Neuronal stem cell (in vitro differentiated cells): ENCODE measurements around the gene GABRG3.

Source experiments
- DNase-seq: peaks from one replicate; pipeline ENCODE4 v3.0.0-alpha.2; 2013; ENCODE audit warnings: low spot score
- H2AFZ ChIP-seq: one replicate; pipeline ENCODE4 v1.6.1; 2013; ENCODE audit warnings: mild to moderate bottlenecking, low read length, inconsistent platforms
- H2AK5ac ChIP-seq: 2 replicates; pipeline ENCODE4 v1.6.1; 2013; ENCODE audit warnings: low read depth, mild to moderate bottlenecking, inconsistent platforms, low read length, moderate library complexity, mixed read lengths
- H2BK120ac ChIP-seq: 2 replicates; pipeline ENCODE4 v1.6.1; 2013; ENCODE audit warnings: low read depth, mild to moderate bottlenecking, inconsistent platforms, low read length, moderate library complexity, mixed read lengths
- H2BK12ac ChIP-seq: one replicate; pipeline ENCODE4 v1.6.1; 2013; ENCODE audit warnings: low read length, inconsistent platforms
- H2BK15ac ChIP-seq: 2 replicates; pipeline ENCODE4 v1.6.1; 2013; ENCODE audit warnings: mild to moderate bottlenecking, low read length, inconsistent platforms, mixed read lengths
- H2BK5ac ChIP-seq: one replicate; pipeline ENCODE4 v1.6.1; 2013; ENCODE audit warnings: inconsistent platforms, mild to moderate bottlenecking, low read length, moderate library complexity
- H3K14ac ChIP-seq: one replicate; pipeline ENCODE4 v1.6.1; 2013; ENCODE audit warnings: low read length, inconsistent platforms
- H3K18ac ChIP-seq: 2 replicates; pipeline ENCODE4 v1.6.1; 2013; ENCODE audit warnings: low read length, inconsistent platforms
- H3K23ac ChIP-seq: 2 replicates; pipeline ENCODE4 v1.6.1; 2013; ENCODE audit warnings: low read depth, mild to moderate bottlenecking, mixed read lengths, low read length, inconsistent platforms; ENCODE audit not compliant: poor library complexity
- H3K27ac ChIP-seq: replicated peaks from 3 replicates; pipeline ENCODE4 v1.5.1; 2013; ENCODE audit warnings: low read length, inconsistent platforms
- H3K27me3 ChIP-seq, 3 experiments: 2 replicates each; pipeline ENCODE4 v1.6.1; 2013; ENCODE audit warnings: low read length in 3 of 3, mild to moderate bottlenecking in 2 of 3, inconsistent platforms in 1 of 3, low read depth in 1 of 3, mixed read lengths in 1 of 3, moderate library complexity in 1 of 3; ENCODE audit not compliant: control insufficient read depth in 3 of 3, insufficient read depth in 3 of 3
- H3K36me3 ChIP-seq, 2 donors: replicated peaks in 1 of 2; 2 replicates each; pipeline ENCODE4 v1.6.1; 2013; ENCODE audit warnings: low read length in 2 of 2; ENCODE audit not compliant: control insufficient read depth in 2 of 2, insufficient read depth in 2 of 2
- H3K4ac ChIP-seq: 2 replicates; pipeline ENCODE4 v1.6.1; 2013; ENCODE audit warnings: inconsistent platforms, mild to moderate bottlenecking, low read length, moderate library complexity
- H3K4me1 ChIP-seq, 2 donors: 1 replicate in 1 of 2; 2 replicates in 1 of 2; pipeline ENCODE4 v1.6.1; 2013; ENCODE audit warnings: low read length in 2 of 2, low read depth in 1 of 2; ENCODE audit not compliant: control insufficient read depth in 2 of 2, insufficient read depth in 1 of 2
- H3K4me2 ChIP-seq: one replicate; pipeline ENCODE4 v1.6.1; 2013; ENCODE audit warnings: mild to moderate bottlenecking, low read length, inconsistent platforms; ENCODE audit not compliant: insufficient read depth, poor library complexity, severe bottlenecking
- H3K4me3 ChIP-seq, 2 donors: 2 replicates each; pipeline ENCODE4 v1.5.1; 2013; ENCODE audit warnings: low read length in 2 of 2, mild to moderate bottlenecking in 2 of 2, inconsistent platforms in 1 of 2, moderate library complexity in 1 of 2
- H3K79me1 ChIP-seq: one replicate; pipeline ENCODE4 v1.6.1; 2013; ENCODE audit warnings: low read depth, mild to moderate bottlenecking, inconsistent platforms, low read length, moderate library complexity
- H3K9ac ChIP-seq: one replicate; pipeline ENCODE4 v1.6.1; 2013; ENCODE audit warnings: mild to moderate bottlenecking, low read depth, low read length, inconsistent platforms; ENCODE audit not compliant: poor library complexity
- H3K9me3 ChIP-seq, 2 donors: replicated peaks in 1 of 2; 2 replicates each; pipeline versions ENCODE3 to v1.6.1; 2013; ENCODE audit warnings: low read length in 2 of 2, mild to moderate bottlenecking in 2 of 2, inconsistent platforms in 1 of 2, low read depth in 1 of 2, mixed read lengths in 1 of 2, moderate library complexity in 1 of 2; ENCODE audit not compliant: control insufficient read depth in 2 of 2, insufficient read depth in 1 of 2
- H4K8ac ChIP-seq: one replicate; pipeline ENCODE4 v1.6.1; 2013; ENCODE audit warnings: low read depth, mild to moderate bottlenecking, inconsistent platforms, low read length, moderate library complexity
- H4K91ac ChIP-seq: one replicate; pipeline ENCODE4 v1.6.1; 2013; ENCODE audit warnings: low read length, low read depth, mild to moderate bottlenecking, inconsistent platforms; ENCODE audit not compliant: poor library complexity
- WGBS, 2 donors: extraction: QIAGEN DNeasy Blood & Tissue Kit; methylation state at CpG; one replicate each; pipeline ENCODE4 v1.1.7; 2013; ENCODE audit warnings: missing lambda C conversion rate in 2 of 2, mixed read lengths in 1 of 2; ENCODE audit not compliant: insufficient read length in 2 of 2, insufficient replicate concordance in 1 of 2; ENCODE audit errors: extremely low coverage in 2 of 2; 5-methylcytosine and 5-hydroxymethylcytosine counted together

Gene GABRG3

GRCh38 chr15:27065785-27066184 is 94.8 kb downstream of the GABRG3 start:
- Histone ChIP-seq H3K4ac (no peak overlapping the region), H2AK5ac (no peak overlapping the region), H3K4me1 (peaks cover 0 to 3% of the 10 kb centered on the region in 2 donors), H3K36me3 (no peaks in the 10 kb centered on the region), H2BK12ac (no peak overlapping the region), H3K23ac (no peak overlapping the region), H3K14ac (no peak overlapping the region), H2BK15ac (no peak overlapping the region), H3K27ac (no peak overlapping the region), H3K9me3 (peaks cover 0 to 10% of the 10 kb centered on the region in 2 donors), H4K91ac (no peak overlapping the region), H2BK120ac (no peak overlapping the region), H3K9ac (no peak overlapping the region), H4K8ac (no peak overlapping the region), H3K27me3 (no peaks in the 10 kb centered on the region), H2BK5ac (no peak overlapping the region), H3K4me3 (no peak overlapping the region), H3K79me1 (no peaks in the 10 kb centered on the region), H2AFZ (no peak overlapping the region), H3K4me2 (no peak overlapping the region), H3K18ac (no peak overlapping the region)
- no peak for DNase-seq
- no CpG with 5 or more reads among the region's 4 CpGs for WGBS, 2 donors

GRCh38 chr15:27066446-27066845 is 95.5 kb downstream of the GABRG3 start:
- peaks cover 0 to 10% of the 10 kb centered on the region in 2 donors for H3K9me3 ChIP-seq
- no CpG with 5 or more reads among the region's 2 CpGs for WGBS, 2 donors

GRCh38 chr15:27067175-27067574 is 96.2 kb downstream of the GABRG3 start:
- H2BK120ac ChIP-seq: no peak overlapping the region
- no peak overlapping the region for H3K27ac ChIP-seq
- no peak overlapping the region for H3K9ac ChIP-seq
- no peak overlapping the region for H2BK15ac ChIP-seq
- H3K36me3 ChIP-seq: no peaks in the 10 kb centered on the region
- no peaks in the 10 kb centered on the region for H3K27me3 ChIP-seq
- H3K23ac ChIP-seq: no peak overlapping the region
- no peak overlapping the region for H3K4me2 ChIP-seq
- peaks cover 4 to 9% of the 10 kb centered on the region in 2 donors for H3K4me1 ChIP-seq
- no peak overlapping the region for H2BK5ac ChIP-seq
- no peak overlapping the region for H4K91ac ChIP-seq
- no peak for DNase-seq
- no peak overlapping the region for H3K4ac ChIP-seq
- no peak overlapping the region for H3K14ac ChIP-seq
- H2BK12ac ChIP-seq: no peak overlapping the region
- no CpG with 5 or more reads among the region's 12 CpGs for WGBS, 2 donors
- no peak overlapping the region for H3K4me3 ChIP-seq
- H2AK5ac ChIP-seq: no peak overlapping the region
- no peak overlapping the region for H3K18ac ChIP-seq
- peaks cover 0 to 10% of the 10 kb centered on the region in 2 donors for H3K9me3 ChIP-seq
- H3K79me1 ChIP-seq: no peaks in the 10 kb centered on the region
- H2AFZ ChIP-seq: no peak overlapping the region
- H4K8ac ChIP-seq: no peak overlapping the region

More at GRCh38 chr15:27066446-27066845, 95.5 kb downstream of the GABRG3 start:
- Histone ChIP-seq H2AK5ac (no peak overlapping the region), H2BK12ac (no peak overlapping the region), H4K91ac (no peak overlapping the region), H2BK15ac (no peak overlapping the region), H2AFZ (no peak overlapping the region), H3K4me2 (no peak overlapping the region), H3K36me3 (no peaks in the 10 kb centered on the region), H3K23ac (no peak overlapping the region), H3K9ac (no peak overlapping the region), H4K8ac (no peak overlapping the region), H3K27ac (no peak overlapping the region), H2BK120ac (no peak overlapping the region), H3K4me3 (no peak overlapping the region), H3K18ac (no peak overlapping the region), H3K79me1 (no peaks in the 10 kb centered on the region), H3K27me3 (no peaks in the 10 kb centered on the region), H3K4me1 (peaks cover 4 to 9% of the 10 kb centered on the region in 2 donors), H2BK5ac (no peak overlapping the region), H3K4ac (no peak overlapping the region), H3K14ac (no peak overlapping the region)
- DNase-seq: no peak

- Histone ChIP-seq H3K4ac (no peak overlapping the region), H3K79me1 (no peaks in the 10 kb centered on the region), H3K4me1 (peaks cover 4 to 9% of the 10 kb centered on the region in 2 donors), H3K23ac (no peak overlapping the region), H3K27me3 (no peaks in the 10 kb centered on the region), H3K27ac (no peak overlapping the region), H3K4me3 (no peak overlapping the region), H3K36me3 (no peaks in the 10 kb centered on the region), H3K4me2 (no peak overlapping the region), H2AK5ac (no peak overlapping the region), H2BK120ac (no peak overlapping the region), H4K8ac (no peak overlapping the region), H3K18ac (no peak overlapping the region), H3K14ac (no peak overlapping the region), H4K91ac (no peak overlapping the region), H2BK15ac (no peak overlapping the region), H3K9ac (no peak overlapping the region), H3K9me3 (peaks cover 0 to 10% of the 10 kb centered on the region in 2 donors), H2BK5ac (no peak overlapping the region), H2BK12ac (no peak overlapping the region), H2AFZ (no peak overlapping the region)
- DNase-seq: no peak
- WGBS, 2 donors: no CpG with 5 or more reads among the region's 6 CpGs
Measured at GRCh38 chr15:27070841-27071240, 99.9 kb downstream of the GABRG3 start.
